Medulla oblongata (tissue), 1 donor: ENCODE measurements around the gene SMARCA5.

Experiments used
- DNase-seq: peaks from one replicate; pipeline ENCODE4 v3.0.0-alpha.2; 2015; ENCODE audit errors: extremely low spot score

SMARCA5 gene

DNA sequence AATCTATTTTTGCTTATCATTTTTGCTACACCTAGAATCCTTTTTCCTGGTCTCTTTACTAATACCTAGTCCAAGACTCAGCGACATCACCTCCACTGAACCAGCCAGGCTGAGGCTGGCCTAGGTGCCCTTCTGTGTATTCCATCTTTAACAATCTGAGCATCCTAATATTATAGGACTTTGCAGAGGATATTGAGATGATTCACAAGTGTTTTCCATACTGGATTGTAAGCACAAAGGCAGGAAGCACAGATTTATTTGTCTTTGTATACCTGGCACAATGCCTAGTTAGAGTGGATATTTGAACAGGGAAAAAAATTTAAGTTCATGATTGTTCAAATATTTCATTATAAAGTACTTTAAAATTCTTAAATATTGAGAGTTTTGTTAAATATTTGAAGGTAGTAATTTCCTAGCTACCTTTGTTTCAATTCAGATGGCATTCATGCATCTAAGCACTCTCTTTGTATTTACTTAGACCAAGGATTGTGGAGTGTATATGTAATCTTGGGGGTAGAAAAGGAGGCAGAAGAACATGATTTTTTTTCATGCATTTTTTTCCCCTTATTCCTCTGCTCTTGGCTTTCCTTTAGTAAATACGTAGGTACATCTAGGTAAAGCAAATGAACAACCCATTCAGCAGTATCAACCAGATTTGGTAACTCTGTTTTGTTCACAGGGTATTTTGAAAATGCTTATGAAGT is 18.4 kb downstream of the SMARCA5 start:
- DNase-seq: no peak

DNA sequence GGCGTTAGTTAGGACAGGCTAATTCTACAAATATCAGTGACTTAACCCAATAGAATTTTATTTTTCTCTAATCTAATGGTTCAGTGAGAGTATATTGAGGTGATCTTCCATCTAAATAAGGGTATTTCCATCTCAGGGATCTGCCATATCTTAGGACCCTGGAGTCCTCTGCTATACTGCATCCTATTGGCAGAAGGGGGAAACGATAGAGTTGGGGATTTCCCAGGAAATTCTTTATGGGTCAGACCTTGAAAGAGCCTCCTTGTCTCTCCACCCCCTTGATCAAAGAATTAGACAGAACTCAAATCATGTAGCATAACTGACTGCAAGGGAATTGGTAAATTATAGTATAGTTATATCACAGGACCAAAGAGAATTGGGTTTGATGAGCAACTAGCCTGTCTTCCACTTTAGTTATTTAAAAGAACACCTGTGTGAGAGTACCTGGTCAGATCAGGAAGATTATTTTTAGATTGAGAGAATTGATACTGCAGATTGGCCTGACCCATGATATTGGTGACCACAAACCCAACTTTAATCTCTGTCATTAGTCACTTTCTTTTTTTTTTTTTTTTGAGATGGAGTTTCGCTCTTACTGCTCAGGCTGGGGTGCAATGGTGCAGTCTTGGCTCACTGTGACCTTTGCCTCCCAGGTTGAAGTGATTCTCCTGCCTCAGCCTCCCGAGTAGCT is 25.6 kb downstream of the SMARCA5 start:
- no peak for DNase-seq

DNA sequence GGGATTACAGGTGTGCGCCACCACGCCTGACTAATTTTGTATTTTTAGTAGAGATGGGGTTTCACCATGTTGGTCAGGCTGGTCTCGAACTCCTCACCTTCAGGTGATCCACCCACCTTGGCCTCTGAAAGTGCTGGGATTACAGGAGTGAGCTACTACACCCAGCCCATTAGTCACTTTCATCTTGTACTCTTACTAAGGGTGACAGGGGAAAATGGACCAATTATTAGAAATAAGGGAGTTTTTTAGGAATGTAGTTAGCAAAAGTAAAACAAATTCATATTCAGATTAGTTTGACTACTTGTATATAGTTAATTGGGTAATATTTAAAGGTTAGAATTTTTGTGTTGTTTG is 26.1 kb downstream of the SMARCA5 start:
- DNase-seq: no peak

DNA sequence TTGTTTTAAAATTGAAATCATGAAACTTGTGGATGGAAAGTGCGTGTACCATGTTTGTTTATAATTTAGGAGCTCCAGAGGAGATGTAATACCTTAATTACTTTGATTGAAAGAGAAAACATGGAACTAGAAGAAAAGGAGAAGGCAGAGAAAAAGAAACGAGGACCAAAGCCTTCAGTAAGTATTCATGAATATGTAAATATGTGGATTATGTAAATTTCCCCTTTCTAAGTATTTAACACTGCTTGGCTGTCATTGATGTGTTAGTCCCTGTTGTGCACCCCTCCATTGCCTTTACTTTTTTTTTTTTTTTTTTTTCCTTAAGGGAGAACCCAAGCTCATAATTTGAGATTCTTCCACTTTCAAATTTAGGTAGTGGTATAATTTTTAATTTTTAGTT is 36.4 kb downstream of the SMARCA5 start:
- no peak for DNase-seq

DNA sequence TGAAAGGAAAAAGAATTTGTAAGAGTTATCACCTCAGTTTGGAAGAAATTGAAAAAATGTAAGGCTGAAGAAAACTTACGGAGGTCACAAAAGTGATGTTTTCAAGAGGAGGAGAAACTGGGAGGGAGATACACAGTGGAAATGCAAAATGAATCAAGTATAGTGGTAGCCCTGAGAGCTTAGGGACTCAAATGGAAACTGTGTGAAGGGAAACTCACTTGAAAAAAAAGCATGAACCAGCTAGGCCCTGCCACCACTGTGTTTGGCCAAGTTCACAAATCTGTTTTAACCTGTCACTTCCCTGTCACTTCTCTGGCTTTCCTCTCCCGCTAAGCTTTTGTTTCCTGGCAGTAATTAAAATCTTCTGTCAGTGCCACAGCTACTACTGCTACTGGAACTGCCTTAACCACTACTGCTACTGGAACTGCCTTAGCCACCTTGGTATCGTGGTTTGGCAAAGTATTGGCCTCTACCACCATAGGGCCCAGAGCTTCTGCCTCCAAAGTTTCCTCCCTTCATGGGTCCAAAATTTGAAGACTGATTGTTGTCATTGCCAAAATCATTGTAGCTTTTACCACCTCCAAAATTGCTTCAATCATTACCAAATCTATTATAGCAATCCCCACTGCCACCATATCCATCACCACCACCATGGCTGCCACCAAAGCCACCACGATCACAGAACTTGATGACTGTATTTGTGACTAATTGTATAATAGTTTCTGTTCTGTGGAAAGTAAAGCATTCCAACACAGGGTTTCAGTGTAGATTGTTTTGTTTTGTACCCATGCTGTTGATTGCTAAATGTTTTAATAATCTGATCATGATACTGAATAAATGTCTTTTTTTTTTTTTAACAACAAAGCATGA is 41.5 kb downstream of the SMARCA5 start:
- DNase-seq: peak; percentile 30

DNA sequence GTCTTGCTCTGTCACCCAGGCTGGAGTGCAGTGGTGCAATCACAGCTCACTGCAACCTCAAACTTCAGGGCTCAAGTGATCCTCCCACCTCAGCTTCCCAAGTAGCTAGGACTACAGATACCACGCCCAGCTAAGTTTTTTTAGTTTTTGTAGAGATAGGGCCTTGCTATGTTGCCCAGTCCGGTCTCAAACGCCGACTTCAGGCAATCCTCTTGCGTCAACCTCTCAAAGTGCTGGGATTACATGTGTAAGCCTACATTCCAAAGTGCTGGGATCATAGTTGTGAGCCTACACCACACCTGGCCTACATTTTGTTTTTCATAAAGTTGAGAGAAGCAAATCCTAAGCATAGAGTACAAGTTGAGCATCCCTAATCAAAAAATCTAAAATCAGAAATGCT is 42.2 kb downstream of the SMARCA5 start:
- DNase-seq: no peak

DNA sequence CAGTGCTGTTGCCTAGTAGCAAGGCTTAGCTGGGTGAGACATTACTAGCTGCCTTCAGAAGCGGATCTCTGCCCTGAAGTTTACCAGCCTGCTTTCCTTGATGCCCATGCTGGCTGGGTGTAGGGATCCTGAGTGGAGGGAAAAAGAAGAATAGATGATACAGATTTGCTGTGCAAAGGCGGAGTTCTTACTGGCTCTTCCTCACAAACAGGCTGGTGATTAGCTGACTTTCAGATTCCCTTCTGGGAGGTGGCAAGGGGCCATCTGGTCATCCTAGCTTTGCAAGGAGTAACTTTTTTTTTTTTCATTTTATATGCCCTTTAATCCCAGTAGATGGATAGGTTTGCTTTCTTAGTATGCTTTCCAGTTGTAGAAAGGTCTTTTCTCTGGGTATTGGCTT is 44.8 kb downstream of the SMARCA5 start:
- DNase-seq: no peak

DNA sequence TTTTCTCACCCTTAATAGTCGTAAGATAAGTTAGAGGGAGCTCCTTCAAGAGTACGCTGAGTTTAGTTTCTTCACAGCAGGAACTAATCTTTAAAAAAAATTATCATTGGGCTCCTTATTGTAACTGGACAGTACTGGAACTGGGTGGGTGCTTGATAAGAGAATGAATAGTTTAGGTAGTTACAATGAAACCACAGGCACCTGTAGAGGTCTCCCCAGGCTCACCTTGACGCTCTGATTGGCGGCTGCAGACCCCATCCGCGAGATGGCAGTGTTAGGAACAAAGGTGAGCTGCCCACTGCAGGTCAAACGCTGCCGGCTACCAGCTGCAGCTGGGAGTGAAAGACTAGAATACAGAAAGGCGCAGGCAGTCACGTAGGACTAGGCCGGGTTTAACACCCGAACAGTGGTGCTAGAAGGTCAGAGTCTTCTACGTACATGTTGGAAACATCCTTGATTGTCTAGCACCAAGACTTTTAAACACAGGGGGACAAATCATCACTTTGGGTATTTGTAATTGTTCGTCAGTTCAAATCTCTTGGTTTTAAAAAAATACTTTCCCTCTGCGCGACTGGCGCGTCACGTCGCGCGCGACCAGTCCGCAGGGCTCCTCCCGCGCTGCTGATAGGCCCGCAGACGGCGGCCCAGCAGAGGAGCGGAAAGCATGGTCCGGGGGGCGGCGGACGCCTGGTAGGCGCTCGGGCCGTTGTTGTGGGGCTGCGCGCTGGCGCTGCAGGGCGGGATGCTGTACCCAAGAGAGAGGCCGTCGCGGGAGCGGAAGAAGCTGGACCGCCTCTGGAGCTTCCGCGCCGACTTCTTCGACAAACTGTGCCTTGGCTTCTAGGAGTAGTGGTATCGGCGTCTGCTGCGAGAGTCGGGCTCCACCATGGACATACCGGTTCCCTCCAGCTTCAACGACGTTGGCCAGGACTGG is 45.6 kb downstream of the SMARCA5 start:
- peak; percentile 64 for DNase-seq

DNA sequence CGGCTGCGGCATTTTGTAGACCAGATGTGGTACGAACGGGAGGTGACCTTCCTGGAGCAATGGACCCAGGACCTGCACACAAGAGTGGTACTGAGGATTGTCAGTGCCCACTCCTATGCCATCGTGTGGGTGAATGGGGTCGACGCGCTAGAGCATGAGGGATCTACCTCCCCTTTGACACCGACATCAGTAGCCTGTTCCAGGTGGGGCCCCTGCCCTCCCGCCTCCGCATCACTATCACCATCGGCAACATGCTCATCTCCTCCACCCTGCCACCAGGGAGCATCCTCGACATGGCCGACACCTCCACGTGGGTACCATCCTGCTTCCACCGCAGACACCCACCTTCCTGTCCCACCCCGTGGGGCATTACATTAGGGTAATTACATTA is 46.2 kb downstream of the SMARCA5 start:
- no peak for DNase-seq

DNA sequence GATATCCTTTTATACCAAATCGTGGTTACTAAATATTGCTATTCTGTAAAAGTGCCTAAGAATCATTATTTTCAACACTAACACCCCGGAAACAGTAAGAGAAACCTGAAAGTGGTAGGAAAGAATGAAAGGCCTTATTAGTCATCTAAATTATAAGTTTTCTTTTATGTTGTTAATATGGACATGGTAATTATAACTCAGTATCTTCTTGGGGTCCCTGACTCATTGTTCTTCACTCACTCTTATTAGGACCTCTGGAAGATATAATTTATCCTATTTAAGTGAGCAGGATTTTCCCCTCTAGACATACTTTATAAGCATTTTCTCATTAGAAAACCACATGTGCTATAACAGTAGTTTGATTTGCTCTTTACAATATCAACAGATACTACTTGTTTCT is 51.0 kb downstream of the SMARCA5 start:
- DNase-seq: no peak

DNA sequence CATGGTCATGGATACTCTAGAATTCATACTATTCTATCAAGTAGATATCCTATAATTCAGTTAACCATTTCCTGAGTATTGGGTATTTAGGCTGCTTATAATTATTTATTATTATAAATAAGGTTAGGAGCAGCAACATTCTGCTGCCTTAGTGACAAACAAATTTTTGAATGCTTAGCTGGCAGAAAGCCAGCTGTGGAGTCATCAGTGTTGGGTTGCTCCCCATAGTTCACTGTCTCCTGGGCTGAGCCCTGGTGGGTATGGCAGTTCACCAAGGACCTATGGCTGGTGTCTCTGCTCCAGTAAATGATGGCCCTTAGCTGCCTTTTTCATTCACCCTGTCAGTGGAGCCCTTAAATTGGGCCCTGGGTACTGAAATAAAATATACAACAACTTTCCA is 61.8 kb downstream of the SMARCA5 start:
- DNase-seq: no peak

DNA sequence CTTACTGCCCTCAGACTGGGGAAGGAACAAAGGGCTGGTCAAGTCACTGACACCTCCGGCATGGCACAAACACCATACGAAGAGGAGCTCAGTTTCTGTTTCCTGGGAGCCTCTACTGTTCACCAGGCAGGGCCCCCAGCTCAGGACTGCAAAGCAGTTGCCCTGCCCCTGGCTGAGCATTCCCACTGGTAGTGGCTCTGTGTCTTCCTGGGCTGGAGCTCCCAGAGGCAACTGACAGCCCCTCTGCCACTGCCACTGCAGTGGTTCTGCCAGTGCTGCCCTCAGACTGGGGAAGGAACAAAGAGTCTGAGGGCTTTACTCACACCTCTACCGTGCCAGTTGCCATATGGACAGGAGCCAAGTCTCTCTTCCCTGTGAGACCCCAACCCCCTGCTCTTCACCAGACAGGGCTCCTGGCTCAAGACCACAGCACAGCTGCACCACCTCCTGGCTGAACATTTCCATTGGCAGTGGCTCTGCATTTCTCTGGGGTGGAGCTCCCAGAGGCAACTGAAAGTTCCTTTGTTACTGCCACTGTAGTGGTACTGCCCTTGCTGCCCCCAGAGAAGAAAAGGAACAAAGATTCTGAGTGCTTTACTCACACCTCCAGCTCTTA is 67.9 kb downstream of the SMARCA5 start:
- peak; percentile 10 for DNase-seq

DNA sequence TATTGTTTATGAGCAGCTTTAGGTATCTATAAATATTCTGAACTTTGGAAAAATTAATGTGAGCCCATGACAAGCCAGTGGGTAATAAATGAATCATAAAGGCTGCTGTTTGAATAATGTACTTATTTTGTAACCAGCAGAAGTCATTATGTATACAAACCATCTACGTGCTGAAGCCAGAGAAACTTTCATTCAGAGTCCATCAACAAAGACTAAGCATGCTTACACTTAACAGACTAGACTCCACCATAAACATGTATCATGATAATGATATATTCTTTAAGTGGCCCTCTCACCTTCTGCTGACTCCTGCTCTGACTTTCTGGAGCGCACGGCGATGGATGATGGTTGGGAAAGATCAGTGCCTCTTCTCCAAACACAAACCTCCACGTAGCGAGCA is 72.0 kb downstream of the SMARCA5 start:
- no peak for DNase-seq

DNA sequence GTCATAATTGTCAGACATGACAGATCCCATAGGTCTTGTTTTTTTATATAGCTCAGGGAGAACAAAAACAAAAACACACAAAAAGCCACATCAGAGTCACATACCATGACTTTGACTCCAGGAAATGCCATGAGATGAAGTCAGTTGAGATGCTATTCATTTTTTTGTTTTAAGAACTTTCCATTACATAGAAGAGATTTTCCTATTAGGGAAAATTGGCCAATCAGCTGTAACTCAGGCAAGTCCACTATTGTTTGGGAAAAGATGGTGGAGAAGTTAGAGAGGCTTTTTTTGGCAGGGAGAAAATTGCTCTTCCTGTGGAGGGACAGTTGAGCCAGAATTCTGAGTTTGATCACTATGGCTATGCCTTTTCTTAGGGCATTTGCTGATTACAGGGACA is 72.6 kb downstream of the SMARCA5 start:
- no peak for DNase-seq

DNA sequence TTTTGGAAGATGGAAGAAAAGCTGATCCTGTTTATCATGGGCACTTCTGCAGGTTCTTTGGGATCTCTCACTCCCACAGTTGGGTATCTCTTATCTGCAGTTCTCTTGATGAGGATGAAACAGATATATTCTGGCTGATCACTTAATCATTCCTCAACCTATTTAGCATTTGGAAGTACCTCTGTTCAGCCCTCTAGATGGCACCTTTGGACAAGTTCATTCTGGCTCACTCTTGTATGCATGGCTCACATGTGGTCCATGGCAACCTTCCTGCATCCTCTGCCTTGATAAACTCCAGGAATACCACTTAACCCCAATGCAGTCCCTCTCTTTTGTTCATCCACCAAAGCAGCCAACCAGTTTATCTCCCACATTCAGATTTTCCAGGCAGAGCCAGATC is 74.2 kb downstream of the SMARCA5 start:
- DNase-seq: no peak

DNA sequence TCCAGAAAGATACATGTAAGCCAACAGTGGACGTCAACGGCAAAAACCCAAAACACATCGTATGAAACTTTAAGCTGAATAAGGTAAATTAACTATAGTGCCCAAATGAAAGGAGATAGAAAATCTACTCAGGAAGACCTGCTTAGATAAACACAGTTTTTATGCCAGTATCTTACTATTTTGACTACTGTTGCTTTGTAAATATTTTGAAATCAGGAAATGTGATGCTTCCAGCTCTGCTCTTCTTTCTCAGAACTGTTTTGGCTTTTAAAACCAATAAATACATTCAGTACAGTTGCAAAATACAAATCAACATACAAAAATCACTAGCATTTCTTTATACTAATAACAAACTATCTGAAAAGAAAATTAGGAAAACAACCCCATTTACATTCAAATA is 83.8 kb downstream of the SMARCA5 start:
- no peak for DNase-seq

DNA sequence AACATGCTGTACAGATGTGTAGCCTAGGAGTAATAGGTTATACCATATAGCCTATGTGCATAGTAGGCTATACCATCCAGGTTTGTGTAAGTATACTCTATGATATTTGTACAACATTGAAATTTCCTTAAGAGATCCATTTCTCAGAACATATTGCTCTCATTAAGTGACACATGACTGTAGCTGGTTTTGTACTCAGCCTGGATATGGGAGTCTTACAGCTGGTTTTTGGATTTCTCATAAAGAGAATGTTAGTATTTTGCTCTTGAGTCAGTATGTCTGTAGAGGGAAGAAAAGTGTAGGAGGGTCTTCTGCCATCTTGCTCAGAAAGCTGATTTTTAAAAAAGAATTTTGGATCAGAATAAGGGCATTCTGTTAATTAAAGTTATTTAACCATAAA is 85.3 kb downstream of the SMARCA5 start:
- DNase-seq: no peak

DNA sequence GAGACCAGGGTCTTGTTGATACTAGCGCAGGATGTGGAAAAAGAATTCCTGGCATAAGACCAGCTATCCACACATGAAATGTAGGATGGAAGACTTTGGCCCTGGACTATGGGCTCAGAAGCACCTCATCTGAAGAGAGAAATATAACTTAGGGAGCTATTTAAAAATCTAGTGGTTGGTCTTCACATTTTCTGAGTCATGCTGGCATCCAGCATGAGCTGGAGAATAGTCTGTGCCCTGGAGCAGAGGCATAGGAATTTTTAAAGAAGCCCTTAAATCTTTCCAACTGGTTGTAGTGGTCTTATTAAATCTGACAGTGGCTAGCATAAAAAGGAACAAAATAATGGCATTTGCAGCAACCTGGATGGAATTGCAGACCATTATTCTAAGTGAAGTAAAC is 86.3 kb downstream of the SMARCA5 start:
- DNase-seq: no peak

DNA sequence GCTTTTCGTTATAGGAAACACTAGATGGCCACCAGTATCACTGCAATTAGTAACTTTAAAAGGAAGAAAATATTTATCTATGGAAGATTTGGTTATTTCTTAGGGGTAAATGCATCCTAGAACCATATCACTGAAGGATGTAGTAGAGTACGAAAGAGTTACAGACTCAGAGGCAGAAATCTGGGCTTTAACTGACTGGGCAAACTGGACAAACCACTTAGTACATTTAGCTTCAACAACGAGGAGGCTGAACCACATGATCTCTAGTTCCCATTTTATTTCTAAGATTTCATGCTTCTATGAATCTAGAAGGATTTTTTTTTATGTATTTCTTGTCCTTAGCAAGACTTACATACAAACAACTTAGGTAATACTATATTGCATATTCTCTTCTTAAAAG is 93.0 kb downstream of the SMARCA5 start:
- no peak for DNase-seq
